IMR-90 (cell line): ENCODE measurements around the gene SHC4. TPM values are rescaled to one million over a fixed set of nuclear protein-coding genes. Genes with fewer than 3 reads are reported as not detected.

Experiments used
- ATAC-seq: fragments of 200-7000 bp; cut with Tn5 transposase; 2 replicates; pipeline ENCODE4 v1.9.1; 2020; ENCODE audit warnings: low read depth, mild to moderate bottlenecking, moderate library complexity
- BruUV-seq: library from RNA; stranded (reverse); fragments of 400-500 nt; replicated peaks from 2 replicates; lab custom pipeline; 2021; lab: Mats Ljungman, UMichigan
- CTCF ChIA-PET: fragments of 300-600 bp; formaldehyde crosslinking; extraction: SDS; loops from one replicate; lab custom pipeline; 2021; ENCODE audit warnings: antibody characterized with exemption; lab: Yijun Ruan, JAX
- POLR2A ChIA-PET: fragments of 300-600 bp; sonication (Branson Sonifier 250); formaldehyde crosslinking; loops from one replicate; lab custom pipeline; 2022; ENCODE audit warnings: antibody characterized with exemption; ENCODE audit not compliant: unreplicated experiment; lab: Charles Lee
- DNase-seq: peaks from one replicate; pipeline ENCODE4 v3.0.0; 2013
- H2AFZ ChIP-seq: replicated peaks from 2 replicates; pipeline ENCODE3; 2013; ENCODE audit warnings: low read length, mild to moderate bottlenecking; ENCODE audit not compliant: poor library complexity
- H2AK5ac ChIP-seq: 2 replicates; pipeline ENCODE4 v1.6.1; 2013; ENCODE audit warnings: low read depth, low read length, inconsistent platforms
- H2AK9ac ChIP-seq: replicated peaks from 2 replicates; pipeline ENCODE3; 2013; ENCODE audit warnings: mild to moderate bottlenecking, low read depth, low read length, moderate library complexity; ENCODE audit not compliant: poor library complexity
- H2BK120ac ChIP-seq: 2 replicates; pipeline ENCODE4 v1.6.1; 2013; ENCODE audit warnings: low read depth, low read length, inconsistent platforms
- H2BK15ac ChIP-seq: 3 replicates; pipeline ENCODE4 v1.6.1; 2013; ENCODE audit warnings: low read depth, low read length, inconsistent platforms
- H2BK20ac ChIP-seq: 2 replicates; pipeline ENCODE4 v1.6.1; 2013; ENCODE audit warnings: low read depth, mild to moderate bottlenecking, inconsistent platforms, low read length, moderate library complexity
- H2BK5ac ChIP-seq: 2 replicates; pipeline ENCODE4 v1.6.1; 2013; ENCODE audit warnings: mild to moderate bottlenecking, low read depth, low read length, inconsistent platforms; ENCODE audit not compliant: poor library complexity, severe bottlenecking
- H3K14ac ChIP-seq: replicated peaks from 2 replicates; pipeline ENCODE4 v1.6.1; 2013; ENCODE audit warnings: low read depth, low read length, inconsistent platforms
- H3K18ac ChIP-seq: 2 replicates; pipeline ENCODE4 v1.6.1; 2013; ENCODE audit warnings: low read depth, low read length, control low read depth
- H3K23ac ChIP-seq: 2 replicates; pipeline ENCODE4 v1.6.1; 2013; ENCODE audit warnings: low read depth, low read length, inconsistent platforms
- H3K27ac ChIP-seq: 2 replicates; pipeline ENCODE4 v1.5.1; 2013; ENCODE audit warnings: mild to moderate bottlenecking, control low read depth, low read length; ENCODE audit not compliant: insufficient read depth
- H3K27me3 ChIP-seq: 2 replicates; pipeline ENCODE4 v1.6.1; 2013; ENCODE audit warnings: low read length; ENCODE audit not compliant: control insufficient read depth, insufficient read depth
- H3K36me3 ChIP-seq: 2 replicates; pipeline ENCODE4 v1.6.1; 2013; ENCODE audit warnings: low read length, mixed read lengths; ENCODE audit not compliant: control insufficient read depth, insufficient read depth
- H3K4ac ChIP-seq: 2 replicates; pipeline ENCODE4 v1.6.1; 2013; ENCODE audit warnings: low read depth, low read length, inconsistent platforms
- H3K4me1 ChIP-seq: 2 replicates; pipeline ENCODE4 v1.6.1; 2013; ENCODE audit warnings: low read length, mixed read lengths; ENCODE audit not compliant: control insufficient read depth, insufficient read depth
- H3K4me2 ChIP-seq: 2 replicates; pipeline ENCODE4 v1.6.1; 2013; ENCODE audit warnings: low read depth, mild to moderate bottlenecking, control low read depth, low read length, moderate library complexity
- H3K4me3 ChIP-seq: 2 replicates; pipeline ENCODE4 v1.5.1; 2013; ENCODE audit warnings: low read depth, mild to moderate bottlenecking, control low read depth, low read length, moderate library complexity; ENCODE audit not compliant: insufficient read depth
- H3K56ac ChIP-seq: 2 replicates; pipeline ENCODE4 v1.6.1; 2013; ENCODE audit warnings: low read length, inconsistent platforms; ENCODE audit not compliant: insufficient read depth; ENCODE audit errors: extremely low read depth
- H3K79me1 ChIP-seq, 2 experiments: 2 replicates each; pipeline ENCODE4 v1.6.1; 2013; ENCODE audit warnings: low read length in 2 of 2, inconsistent platforms in 1 of 2, low read depth in 1 of 2
- H3K9ac ChIP-seq: 2 replicates; pipeline ENCODE4 v1.6.1; 2013; ENCODE audit warnings: low read depth, low read length, control low read depth
- H3K9me1 ChIP-seq: 2 replicates; pipeline ENCODE4 v1.6.1; 2013; ENCODE audit warnings: low read length, inconsistent platforms; ENCODE audit not compliant: insufficient read depth
- H3K9me3 ChIP-seq: 2 replicates; pipeline ENCODE4 v1.6.1; 2013; ENCODE audit warnings: low read length; ENCODE audit not compliant: control insufficient read depth, insufficient read depth
- H4K20me1 ChIP-seq: 2 replicates; pipeline ENCODE4 v1.6.1; 2013; ENCODE audit warnings: low read length, inconsistent platforms; ENCODE audit not compliant: insufficient read depth
- H4K5ac ChIP-seq: 2 replicates; pipeline ENCODE4 v1.6.1; 2013; ENCODE audit warnings: mild to moderate bottlenecking, low read depth, low read length, control low read depth
- H4K8ac ChIP-seq, 2 experiments: 2 replicates each; pipeline ENCODE4 v1.6.1; 2013; ENCODE audit warnings: low read depth in 2 of 2, low read length in 2 of 2, control low read depth in 1 of 2, inconsistent platforms in 1 of 2
- H4K91ac ChIP-seq: 2 replicates; pipeline ENCODE4 v1.6.1; 2013; ENCODE audit warnings: low read depth, low read length, inconsistent platforms; ENCODE audit not compliant: insufficient read depth
- CHD1 ChIP-seq: IDR thresholded peaks from 2 replicates; pipeline ENCODE4 v1.6.1; 2012; ENCODE audit warnings: low read depth, low read length, improper control_type of control experiment
- CTCF ChIP-seq: conservative IDR thresholded peaks from 2 replicates; pipeline ENCODE4 v1.5.1; 2012; ENCODE audit warnings: mild to moderate bottlenecking, low read depth, low read length, improper control_type of control experiment
- ELK1 ChIP-seq: fragments of 150-350 bp; IDR thresholded peaks from 2 replicates; pipeline ENCODE4 v1.6.1; 2016; ENCODE audit warnings: low read depth, mild to moderate bottlenecking, low read length, moderate library complexity, borderline replicate concordance
- MAFK ChIP-seq: IDR thresholded peaks from 2 replicates; pipeline ENCODE4 v1.6.1; 2012; ENCODE audit warnings: low read depth, low read length, improper control_type of control experiment
- MAZ ChIP-seq: IDR thresholded peaks from 2 replicates; pipeline ENCODE4 v1.6.1; 2012; ENCODE audit warnings: low read depth, mild to moderate bottlenecking, low read length, improper control_type of control experiment, moderate library complexity, borderline replicate concordance
- MXI1 ChIP-seq: IDR thresholded peaks from 2 replicates; pipeline ENCODE4 v1.6.1; 2012; ENCODE audit warnings: low read depth, mild to moderate bottlenecking, low read length, moderate library complexity, borderline replicate concordance
- NFE2L2 ChIP-seq: fragments of 150-350 bp; IDR thresholded peaks from 2 replicates; pipeline ENCODE4 v1.6.1; 2016; ENCODE audit warnings: low read depth, mild to moderate bottlenecking, low read length
- RAD21 ChIP-seq: IDR thresholded peaks from 2 replicates; pipeline ENCODE4 v1.6.1; 2012; ENCODE audit warnings: low read length, improper control_type of control experiment
- RCOR1 ChIP-seq: IDR thresholded peaks from 2 replicates; pipeline ENCODE4 v1.6.1; 2012; ENCODE audit warnings: mild to moderate bottlenecking, low read length, improper control_type of control experiment; ENCODE audit not compliant: insufficient replicate concordance
- SMC3 ChIP-seq: fragments of 150-350 bp; IDR thresholded peaks from 2 replicates; pipeline ENCODE4 v1.6.1; 2016; ENCODE audit warnings: low read depth, mild to moderate bottlenecking, antibody characterized with exemption, low read length, moderate library complexity
- USF2 ChIP-seq: fragments of 150-350 bp; IDR thresholded peaks from 2 replicates; pipeline ENCODE4 v1.6.1; 2017; ENCODE audit warnings: mild to moderate bottlenecking, antibody characterized with exemption, low read length, low read depth
- WGBS, 2 experiments: methylation state at CpG; one replicate each; pipeline versions ENCODE4 v1.1.5 to v1.1.7; 2013; ENCODE audit warnings: missing lambda C conversion rate in 2 of 2; ENCODE audit not compliant: insufficient read length in 1 of 2; ENCODE audit errors: extremely low coverage in 2 of 2; 5-methylcytosine and 5-hydroxymethylcytosine counted together
- dilution Hi-C: fragments of 300-500 bp; cut with HindIII; formaldehyde crosslinking; loops from one replicate; pipeline ENCODE4 v1.14.3; 2018; ENCODE audit warnings: low sequenced_read_pairs; ENCODE audit not compliant: unreplicated experiment
- in situ Hi-C: fragments of 300-500 bp; cut with MboI; formaldehyde crosslinking; loops from 3 replicates; pipeline ENCODE4 v1.14.3; 2019; ENCODE audit warnings: low sequenced_read_pairs, inconsistent platforms, mixed read lengths
- intact Hi-C: fragments of 100-400 bp; cut with micrococcal nuclease; formaldehyde crosslinking; loops from 2 replicates; pipeline ENCODE4 v1.10.0; 2022
- polyA plus RNA-seq, 3 experiments: library from polyadenylated mRNA; depleted of rRNA; stranded (reverse); fragments of >200 nt; gene quantifications; 2 replicates each; pipeline ENCODE4 v1.2.3, GENCODE V29; 2012; ENCODE audit warnings: low replicate concordance in 1 of 3
- total RNA-seq: library from RNA; depleted of rRNA; stranded (reverse); fragments of >200 nt; gene quantifications from 2 replicates; pipeline ENCODE4 v1.2.3, GENCODE V29; 2012

The SHC4 gene
- total and polyA plus RNA-seq, 2 of the 4 experiments (the other 2 are of a cell fraction) = 0.91 to 2.7 TPM

DNA sequence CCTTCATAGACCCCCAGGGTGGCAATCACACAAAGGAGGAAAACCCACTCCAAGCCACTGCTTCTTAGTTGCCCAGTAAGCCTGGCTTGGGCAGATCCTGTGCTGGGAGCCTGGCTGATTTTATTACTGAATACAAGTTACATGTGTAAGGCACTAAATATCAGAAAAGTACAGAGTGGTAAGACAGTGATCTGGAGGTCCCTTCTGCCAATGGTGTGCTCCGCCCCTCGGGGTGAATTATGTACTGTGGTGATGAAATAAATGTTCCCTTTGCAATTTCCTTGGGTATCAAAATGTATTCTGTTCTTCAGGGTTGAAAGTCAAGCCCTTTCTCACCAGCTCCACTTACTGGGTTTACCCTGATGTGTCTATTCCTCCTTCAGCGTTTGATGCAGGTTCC lies 47.0 kb downstream of the SHC4 start:
- TF ChIP-seq NFE2L2 (no peak), RAD21 (no peak), MAZ (no peak), MXI1 (no peak), USF2 (no peak), ELK1 (no peak), MAFK (no peak), CTCF (no peak), RCOR1 (no peak), SMC3 (no peak), CHD1 (no peak)
- H4K91ac ChIP-seq = no peak overlapping the region
- H3K79me1 ChIP-seq = no peaks in the 10 kb centered on the region; a peak in 1 of 4 replicates
- ATAC-seq = no peak
- no peaks in the 10 kb centered on the region for H3K27me3 ChIP-seq
- in situ Hi-C loops (no loop called here), dilution Hi-C loops (no loop called here), intact Hi-C loops (loop anchor here (2.0 kb wide), 1 partner anchor 32 kb away; no protein-coding TSS in a partner anchor)
- no peaks in the 10 kb centered on the region for H3K36me3 ChIP-seq
- no peak overlapping the region for H3K4me3 ChIP-seq
- no peak overlapping the region for H3K18ac ChIP-seq
- no peak overlapping the region for H2AK9ac ChIP-seq
- no peak overlapping the region for H2BK120ac ChIP-seq
- H3K4me1 ChIP-seq = peaks cover 3% of the 10 kb centered on the region
- no peak overlapping the region for H3K23ac ChIP-seq
- no peaks in the 10 kb centered on the region for H3K9me1 ChIP-seq
- ChIA-PET CTCF (interaction anchor here (1.6 kb wide), 1 partner anchor 8 kb away, joined by 3 read pairs; no protein-coding TSS in a partner anchor), POLR2A (no interaction called here)
- no CpG with 5 or more reads among the region's 3 CpGs for WGBS, 2 experiments
- H4K20me1 ChIP-seq = no peaks in the 10 kb centered on the region
- no peaks in the 10 kb centered on the region for H3K9me3 ChIP-seq
- no peak overlapping the region for H2BK20ac ChIP-seq
- H2AFZ ChIP-seq = no peak overlapping the region
- H3K4me2 ChIP-seq = no peak overlapping the region
- no peak overlapping the region for H3K4ac ChIP-seq
- no peak overlapping the region for H2BK15ac ChIP-seq
- BruUV-seq = no TSS peak
- no peak for DNase-seq
- H2AK5ac ChIP-seq = no peak overlapping the region
- H4K5ac ChIP-seq = no peak overlapping the region
- H3K27ac ChIP-seq = no peak overlapping the region
- H2BK5ac ChIP-seq = no peak overlapping the region
- no peak overlapping the region for H4K8ac ChIP-seq
- no peak overlapping the region for H3K56ac ChIP-seq
- H3K9ac ChIP-seq = no peak overlapping the region
- no peak overlapping the region for H3K14ac ChIP-seq
